HG03342 (cell line): Measurements from ENCODE around the gene NRSN1.
"Not testable (repeated sequence)": the region's sequence is repeated elsewhere in the genome, so short reads cannot be mapped to it uniquely, and the experiment has no call there.

ENCODE experiments used
- ATAC-seq: cut with Tn5 transposase; IDR thresholded peaks from one replicate; pipeline ENCODE4 v1.9.1; 2021; ENCODE audit warnings: mild to moderate bottlenecking, moderate library complexity; ENCODE audit not compliant: unreplicated experiment

Gene NRSN1

DNA sequence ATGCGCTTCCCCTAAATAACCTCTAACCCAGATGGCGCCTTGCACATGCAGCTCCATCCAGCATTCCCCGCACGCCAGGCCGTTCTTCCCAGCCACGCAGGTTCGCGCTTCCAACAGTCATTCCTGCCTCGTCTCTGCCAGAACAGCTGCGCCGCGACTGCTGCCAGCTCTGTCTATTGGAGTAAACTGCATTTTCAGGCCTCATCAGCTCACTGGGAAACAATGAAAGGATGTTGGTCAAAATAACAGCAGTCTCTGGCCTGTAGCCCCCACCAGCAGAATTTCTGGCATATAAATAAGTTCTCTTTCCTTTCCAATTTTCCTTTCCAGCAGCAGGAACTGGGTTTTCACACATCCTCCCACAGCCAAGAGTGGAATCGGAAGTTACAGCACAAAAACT, 14.6 kb downstream of the NRSN1 start:
- no peak for ATAC-seq

DNA sequence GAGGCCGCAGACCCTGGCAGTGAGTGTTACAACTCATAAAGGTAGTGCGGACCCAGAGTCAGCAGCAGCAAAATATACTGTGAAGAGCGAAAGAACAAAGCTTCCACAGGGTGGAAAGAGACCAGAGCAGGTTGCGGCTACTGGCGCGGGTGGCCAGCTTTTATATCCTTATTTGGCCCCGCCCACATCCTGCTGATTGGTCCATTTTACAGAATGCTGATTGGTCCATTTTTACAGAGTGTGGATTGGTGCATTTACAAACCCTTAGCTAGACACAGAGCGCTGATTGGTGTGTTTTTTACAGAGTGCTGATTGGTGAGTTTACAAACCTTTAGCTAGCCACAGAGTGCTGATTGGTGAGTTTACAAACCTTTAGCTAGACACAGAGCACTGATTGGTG, 16.7 kb downstream of the NRSN1 start:
- ATAC-seq, result not testable (repeated sequence)

DNA sequence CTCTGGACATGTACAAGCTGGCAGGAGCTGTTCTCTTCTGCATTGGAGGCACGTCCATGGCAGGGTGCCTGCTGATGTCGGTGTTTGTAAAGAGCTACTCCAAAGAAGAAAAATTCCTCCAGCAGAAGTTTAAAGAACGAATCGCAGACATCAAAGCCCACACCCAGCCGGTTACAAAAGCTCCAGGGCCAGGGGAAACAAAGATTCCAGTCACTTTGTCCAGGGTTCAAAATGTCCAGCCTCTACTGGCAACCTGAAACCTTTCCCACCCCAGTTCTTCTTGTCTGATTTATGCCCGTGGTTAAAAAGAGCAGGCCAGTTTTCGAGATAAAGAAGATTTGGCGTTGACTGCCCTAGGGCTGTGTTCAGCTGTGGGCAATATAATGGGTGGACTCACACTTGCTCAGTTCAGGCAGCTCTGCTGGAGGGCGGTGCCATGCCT, 19.7 kb downstream of the NRSN1 start:
- no peak for ATAC-seq

DNA sequence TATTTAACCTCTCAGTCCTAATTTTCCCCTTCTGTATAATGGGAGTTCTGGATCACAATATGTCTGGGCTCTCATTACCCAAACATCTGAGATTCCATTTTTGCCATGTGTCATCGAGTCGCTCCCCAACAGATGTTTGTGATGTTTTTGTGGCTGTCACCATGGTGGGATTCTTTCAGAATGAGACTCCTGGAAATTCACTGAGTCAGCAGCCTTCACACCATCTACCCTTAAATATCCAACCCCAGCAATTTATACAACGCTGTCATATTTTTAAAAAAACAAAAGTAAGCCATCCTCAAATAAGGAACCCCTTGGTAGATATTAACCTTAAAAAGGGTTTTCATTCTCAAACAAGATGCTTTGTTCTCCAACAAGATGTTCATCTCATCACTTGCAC, 20.9 kb downstream of the NRSN1 start:
- no peak for ATAC-seq

DNA sequence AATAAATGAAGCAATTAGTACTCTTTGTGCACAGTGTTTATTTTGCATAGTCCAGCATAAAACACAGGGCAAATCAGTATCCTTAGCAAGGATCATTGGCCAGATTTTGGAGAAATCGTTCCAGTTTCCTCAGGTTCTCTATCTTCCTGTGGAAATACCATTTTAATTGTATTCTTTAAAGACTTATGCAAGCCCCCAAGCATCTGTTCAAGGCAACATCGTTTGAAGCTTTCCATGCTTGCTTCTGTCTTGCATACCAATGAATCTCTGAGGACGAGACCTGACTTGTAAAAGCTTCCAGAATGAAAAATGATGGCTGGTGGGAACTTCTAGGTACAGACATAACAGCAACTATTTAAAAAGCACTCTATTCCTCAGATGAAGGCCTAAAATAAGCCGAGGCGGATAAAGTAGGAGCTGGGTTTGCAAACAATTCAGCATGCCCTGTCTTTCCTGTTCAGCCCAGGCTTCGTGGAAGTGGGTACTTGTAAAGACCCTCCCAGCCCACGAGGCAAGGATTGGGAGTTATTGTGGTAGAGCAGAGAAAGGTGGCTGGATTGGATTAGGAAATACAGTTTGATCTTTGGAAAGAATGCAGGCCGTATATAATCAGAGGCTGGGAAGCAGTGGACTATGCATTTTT, 21.6 kb downstream of the NRSN1 start:
- ATAC-seq, result no peak

DNA sequence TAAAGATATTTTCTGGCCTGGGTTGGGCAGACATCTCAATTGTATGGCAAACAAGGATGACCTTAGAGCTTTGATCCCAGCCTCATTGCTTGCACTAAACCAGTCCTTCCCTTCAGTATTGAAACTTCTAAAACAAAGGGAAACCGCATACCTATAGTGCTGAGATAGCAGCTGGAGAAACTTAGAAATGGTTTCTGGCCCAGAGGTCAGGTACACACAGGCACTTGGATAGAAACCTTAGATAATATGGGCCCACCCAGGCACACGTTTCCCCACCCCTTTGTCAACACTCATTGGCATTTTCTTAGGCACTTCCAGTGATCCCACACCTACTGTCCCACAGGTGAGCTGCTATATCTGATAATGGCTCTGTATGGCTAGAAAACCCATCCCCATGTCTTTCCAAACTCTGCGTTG, 22.1 kb downstream of the NRSN1 start:
- ATAC-seq, result no peak

DNA sequence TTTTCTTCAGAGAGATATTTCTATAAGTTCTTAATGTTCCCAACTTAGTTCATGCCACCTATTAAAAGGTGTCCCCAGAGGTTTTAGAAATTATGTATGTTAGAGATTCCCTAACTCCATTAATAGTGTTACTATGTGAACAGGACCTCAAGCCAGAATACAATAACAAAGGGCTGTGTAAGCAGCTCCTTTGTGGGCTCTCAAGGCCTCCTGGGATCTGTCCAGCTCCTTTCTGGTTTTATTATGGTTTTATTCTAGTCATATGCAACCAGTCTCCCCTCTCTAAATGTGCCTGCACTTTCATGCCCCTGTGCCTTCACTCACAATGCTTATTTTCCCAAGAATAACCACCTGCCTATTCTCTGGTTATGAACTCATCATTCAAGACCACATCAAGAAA, 22.7 kb downstream of the NRSN1 start:
- no peak for ATAC-seq

DNA sequence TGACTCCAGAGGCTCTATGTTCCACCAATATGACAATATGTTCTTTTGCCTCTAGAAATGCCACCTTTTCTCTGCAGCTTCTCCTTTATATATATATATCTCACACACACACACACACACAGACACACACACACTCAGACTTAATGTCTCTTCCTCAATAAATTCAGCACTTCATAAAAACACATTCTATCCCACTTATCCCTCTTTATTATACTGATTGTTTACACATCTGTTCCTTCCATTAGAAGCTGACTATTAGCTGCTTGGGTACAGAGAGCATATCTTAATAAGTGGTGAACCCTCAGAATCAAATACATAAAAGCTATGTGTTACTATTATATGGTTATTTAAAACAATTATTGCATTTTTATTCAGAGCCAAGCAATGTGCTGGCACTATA, 23.3 kb downstream of the NRSN1 start:
- ATAC-seq, result no peak

DNA sequence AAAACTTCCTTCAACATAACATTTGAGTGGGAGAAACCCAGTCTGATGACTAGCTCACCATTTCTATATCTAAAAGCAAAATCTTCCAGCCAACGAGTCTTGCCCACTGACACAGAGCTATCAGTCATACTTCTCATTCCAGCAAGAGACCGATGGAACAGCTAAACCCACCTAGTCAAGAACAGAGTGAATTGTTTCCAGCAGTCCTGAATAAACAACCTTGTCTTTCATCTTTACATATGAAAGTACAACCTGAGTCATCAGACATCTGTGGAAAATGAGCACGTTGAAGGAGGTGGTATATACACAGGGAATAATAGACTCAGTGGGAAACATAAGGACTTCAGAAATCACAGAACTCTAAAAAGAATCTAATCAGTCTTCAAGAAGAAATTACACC, 23.8 kb downstream of the NRSN1 start:
- ATAC-seq, result no peak

DNA sequence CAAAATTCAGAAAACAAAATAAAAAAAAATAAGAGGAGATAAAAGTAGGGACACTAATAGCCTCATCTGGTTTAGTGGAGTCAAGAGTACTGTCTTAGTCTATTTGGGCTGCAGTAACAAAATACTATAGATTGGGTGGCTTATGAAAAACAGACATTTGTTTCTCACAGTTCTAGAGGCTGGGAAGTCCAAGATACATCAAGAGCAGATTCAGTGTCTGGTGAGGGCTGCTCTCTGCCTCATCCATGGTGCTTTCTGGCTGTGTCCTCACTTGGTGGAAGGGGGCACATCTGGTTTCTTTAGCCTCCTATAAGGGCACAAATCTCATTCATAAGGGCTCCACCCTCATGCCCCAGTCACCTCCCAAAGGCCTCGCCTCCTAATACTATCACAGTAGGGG, 26.0 kb downstream of the NRSN1 start:
- no peak for ATAC-seq

DNA sequence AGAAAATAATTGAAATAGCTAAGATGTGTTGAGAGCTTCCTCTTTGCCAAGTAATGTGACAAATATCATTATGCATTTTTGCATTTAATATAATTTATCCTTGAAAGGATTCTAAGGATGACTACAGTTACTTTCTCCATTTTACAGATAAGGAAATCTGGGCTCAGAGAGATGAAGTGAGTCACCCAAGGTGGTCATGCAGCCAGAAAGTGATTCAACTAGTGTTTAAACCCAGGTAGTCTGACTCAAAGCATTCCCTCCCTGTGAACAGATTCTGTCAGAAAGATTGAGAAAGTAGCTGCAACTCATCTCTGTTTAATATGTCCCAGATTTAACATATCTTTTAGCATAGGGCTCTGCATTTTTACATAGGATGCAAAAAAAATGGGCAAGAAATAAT, 28.1 kb downstream of the NRSN1 start:
- no peak for ATAC-seq

DNA sequence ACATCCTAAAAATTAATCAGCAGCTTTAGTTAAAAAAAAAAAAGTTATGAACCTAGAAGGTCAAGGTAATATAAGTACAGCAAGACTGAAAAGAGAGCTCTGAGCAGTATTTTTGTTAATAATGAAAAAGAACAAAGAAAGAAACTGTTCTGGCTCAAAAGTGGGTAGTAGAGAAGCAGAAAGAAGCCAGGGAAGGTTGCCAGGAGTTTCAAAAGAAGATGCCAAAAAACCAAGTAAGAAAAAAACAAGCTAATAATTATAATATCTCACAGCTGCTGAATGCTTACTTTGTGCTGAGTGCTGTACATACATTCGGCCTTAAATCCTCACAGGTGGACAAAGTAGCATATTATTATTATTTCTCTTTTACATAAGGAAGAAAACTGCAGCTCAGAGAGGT, 31.9 kb downstream of the NRSN1 start:
- ATAC-seq, result no peak

DNA sequence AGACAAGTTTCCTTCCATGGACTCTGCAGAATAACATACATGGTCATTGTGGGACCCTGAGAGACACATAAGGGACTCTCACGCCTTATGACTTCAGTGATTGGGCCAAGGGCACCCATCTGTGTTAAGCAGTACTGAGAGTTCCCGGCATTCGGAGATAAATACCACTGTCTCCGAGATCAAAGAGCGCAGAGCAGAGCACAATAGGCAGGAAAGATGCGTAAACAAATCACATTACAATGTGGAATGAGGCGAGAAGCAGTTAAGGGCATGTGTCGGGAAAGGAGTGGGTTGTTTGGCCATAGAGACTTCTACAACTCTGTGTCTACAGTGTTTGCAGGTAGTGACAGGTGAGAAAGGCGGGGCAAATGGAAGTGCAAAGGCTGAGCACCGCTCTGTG, 57.6 kb downstream of the NRSN1 start:
- no peak for ATAC-seq

DNA sequence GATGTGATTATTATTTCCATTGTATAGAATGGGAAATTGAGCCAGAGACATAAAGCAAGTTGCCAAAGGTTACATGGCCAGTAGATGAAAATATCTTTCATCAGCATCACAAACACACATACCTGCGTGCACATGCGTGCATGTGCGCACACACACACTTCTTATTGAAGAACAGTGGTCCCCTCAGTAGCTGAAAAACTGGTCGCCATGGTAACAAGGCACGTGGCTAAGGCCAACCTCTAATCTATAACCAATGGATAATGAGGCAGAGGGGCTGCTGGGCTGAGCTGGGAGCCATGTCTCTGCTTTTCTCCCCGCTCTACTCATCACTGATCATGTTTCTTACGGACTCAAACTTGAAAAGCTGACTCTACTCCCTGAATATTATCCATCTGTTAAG, 60.3 kb downstream of the NRSN1 start:
- ATAC-seq, result no peak

DNA sequence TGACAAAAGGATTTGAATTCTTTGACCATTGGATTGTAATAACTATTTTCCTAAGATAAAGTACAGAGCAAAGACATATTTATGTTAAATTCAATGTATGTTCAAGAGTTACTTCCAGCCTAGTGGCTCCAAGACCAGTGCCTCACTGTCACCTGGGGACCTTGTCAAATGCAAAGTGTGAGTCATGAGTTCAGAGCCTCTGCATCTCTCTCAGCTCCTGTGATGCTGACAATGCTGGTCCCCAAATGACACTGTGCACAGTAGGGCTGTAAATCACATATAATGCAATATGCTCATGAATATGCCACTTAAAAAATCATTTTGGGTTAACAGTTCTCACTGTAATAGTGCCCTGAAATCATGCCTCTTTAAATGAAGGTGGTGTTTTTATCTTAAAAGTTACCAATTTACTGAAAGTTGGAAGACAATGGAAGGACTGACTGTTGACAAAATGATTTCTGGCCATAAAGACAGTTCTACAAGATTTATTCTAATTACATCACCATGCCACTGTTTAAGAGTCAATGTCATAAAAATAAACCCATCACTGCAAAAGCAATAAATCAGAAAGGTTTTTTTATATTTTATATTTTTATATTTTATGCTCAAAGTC, 62.1 kb downstream of the NRSN1 start:
- no peak for ATAC-seq

DNA sequence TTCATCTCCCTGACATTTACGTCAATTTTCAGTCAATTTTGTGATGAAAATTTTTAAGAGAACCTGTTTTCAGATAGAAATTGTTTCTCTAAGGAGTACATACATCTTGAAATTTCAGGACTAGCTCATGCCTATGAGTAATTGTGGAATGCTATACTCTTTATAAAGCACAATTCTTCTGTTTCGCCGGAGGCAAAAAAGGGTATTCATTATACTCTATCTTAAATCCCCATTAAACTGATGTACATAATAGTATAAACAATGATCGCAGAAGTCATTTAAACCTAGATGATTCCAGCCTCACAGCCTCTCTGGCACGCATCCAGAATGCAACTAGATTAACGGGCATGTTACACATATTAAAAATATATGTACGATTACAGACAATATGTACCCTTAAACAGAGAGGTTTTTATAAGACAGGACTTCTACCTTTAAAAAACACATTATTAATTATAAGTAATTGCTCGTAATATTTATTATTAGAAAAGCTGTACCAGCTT, 62.6 kb downstream of the NRSN1 start:
- no peak for ATAC-seq

DNA sequence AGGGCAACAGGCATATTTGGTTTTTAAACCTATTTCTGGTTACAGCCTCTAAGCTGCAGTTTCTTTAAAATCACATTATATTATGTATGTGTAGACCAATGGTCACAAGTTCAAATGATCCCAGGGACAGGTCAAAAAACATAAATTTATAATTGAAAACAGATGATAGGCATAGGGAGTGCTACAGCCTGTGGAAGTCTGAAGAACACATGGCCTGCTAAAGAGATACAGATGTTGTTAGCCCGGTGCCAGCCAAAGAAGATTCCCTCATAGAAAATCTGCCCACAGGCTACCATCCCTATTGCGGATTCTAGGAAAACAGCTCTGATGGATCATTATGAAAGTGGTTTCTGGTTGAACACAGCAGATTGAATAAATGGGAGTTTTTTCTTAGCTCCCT, 65.3 kb downstream of the NRSN1 start:
- ATAC-seq, result no peak

DNA sequence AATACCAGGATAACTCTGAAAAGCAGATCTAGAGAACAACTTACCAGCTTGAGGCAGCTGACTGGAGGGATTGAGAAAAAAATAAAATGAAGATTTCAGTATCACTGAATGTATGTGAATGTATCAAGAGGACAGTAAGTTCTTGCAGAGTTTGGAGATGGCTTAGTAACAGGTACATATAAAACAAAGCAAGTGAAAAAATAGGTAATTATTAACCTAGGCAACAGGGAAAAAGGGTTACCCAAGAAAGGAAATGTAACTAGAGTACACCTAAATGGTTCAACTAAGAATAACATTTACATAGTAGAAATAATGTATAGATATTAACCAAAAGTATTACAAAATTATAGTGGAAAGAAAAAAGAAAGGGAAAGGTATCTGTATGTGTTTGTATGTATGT, 67.3 kb downstream of the NRSN1 start:
- no peak for ATAC-seq

DNA sequence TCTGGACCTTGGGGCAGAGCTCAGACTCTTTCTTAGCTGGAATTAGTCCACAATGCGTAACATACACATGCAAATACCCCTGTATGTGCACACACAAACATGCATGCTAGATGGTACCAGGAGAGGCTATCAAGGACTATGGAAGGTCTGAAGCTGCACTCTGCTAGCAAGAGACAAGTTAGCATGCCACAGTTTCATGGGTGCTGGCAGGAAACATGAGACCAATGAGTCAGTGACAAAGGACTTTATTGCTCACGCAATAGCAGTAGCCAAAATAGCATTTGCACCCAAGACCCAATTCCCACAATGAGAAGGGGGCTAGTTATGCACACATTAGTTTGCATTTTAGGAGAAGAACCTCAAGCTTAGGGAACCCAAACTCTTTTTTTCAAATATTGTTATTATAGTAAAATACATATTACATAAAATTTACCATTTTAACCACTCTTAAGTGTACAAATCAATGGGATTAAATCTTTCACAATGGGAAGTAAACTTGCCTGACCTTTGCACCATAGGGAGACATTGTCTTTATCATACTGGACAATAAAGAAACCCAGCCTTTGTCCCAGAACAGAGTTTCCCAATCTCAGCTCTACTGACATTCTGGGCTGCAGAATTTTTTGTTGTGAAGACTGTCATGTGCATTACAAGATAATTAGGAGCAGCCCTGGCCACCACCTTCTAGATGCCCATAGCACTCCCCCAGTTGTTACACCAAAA, 69.1 kb downstream of the NRSN1 start:
- ATAC-seq, result no peak

DNA sequence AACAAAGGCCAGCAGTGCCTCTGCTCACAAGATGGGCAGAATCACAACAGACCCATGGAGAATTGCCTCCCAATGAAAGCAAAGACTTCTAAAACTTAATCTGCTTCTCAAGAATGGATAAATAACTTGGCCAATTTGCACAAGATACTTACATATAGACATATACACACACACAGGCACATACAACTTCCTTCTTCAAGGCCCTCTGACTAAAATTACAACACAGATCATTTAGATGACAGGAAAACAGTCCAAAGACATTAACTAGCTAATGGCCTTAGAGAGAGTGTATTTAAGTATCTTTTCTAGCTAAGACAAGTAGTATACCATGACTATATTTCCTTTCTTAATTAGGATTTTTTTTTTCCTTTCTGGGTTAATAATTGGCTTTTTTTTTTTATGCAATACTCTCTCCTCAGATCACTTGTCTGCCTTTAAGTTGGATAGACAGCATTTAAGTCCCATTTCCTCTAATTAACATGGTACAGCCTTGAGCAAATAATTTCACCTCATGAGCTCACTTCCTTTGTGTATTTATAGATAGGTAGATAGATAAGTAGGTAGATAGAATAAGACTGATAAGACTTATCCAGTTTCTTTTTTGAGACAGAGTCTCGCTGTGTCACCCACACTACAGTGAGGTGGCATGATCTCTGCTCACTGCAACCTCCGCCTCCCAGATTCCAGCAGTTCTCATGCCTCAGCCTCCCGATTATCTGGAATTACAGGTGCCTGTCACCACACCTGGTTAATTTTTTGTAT, 70.0 kb downstream of the NRSN1 start:
- no peak for ATAC-seq
